Measurements from ENCODE around the gene TRIM44. TPM values are rescaled to one million over a fixed set of nuclear protein-coding genes. Genes with fewer than 3 reads are reported as not detected.

The TRIM44 gene
- polyA plus RNA-seq, 2 of the 4 experiments (the other 2 are of a cell fraction), result 19.3 to 70.4 TPM

GRCh38 chr11:35786188-35786587 is 123.6 kb downstream of the TRIM44 start:
- DNase-seq (ENCODE audit: low read depth in 1 of 2, low spot score in 1 of 2) (no peak), FAIRE-seq (no peak), ATAC-seq (no peak)
- CTCF ChIA-PET, result no interaction called here
- Histone ChIP-seq H3K4me1 (0 out of 3 replicates have a peak, but pooled peaks cover 8% of the 10 kb centered on the region), H3K9me3 (no peaks in the 10 kb centered on the region), H3K27ac (no peak overlapping the region), H3K4me3 (no peak overlapping the region), H3K4me2 (no peak overlapping the region)
- POLR2A ChIA-PET, result no interaction called here
- TF ChIP-seq ZC3H11A (IDR thresholded peaks at IDR 0.05) (no peak), POLR2AphosphoS2 (conservative IDR thresholded peaks at IDR 0.05; ENCODE audit: low read length) (no peak), HMGXB4 (CRISPR knock-in tag; IDR thresholded peaks at IDR 0.05; ENCODE audit: borderline replicate concordance) (no peak), FOSL2 (IDR thresholded peaks at IDR 0.05) (no peak), FOSL2 (CRISPR knock-in tag; IDR thresholded peaks at IDR 0.05) (no peak), MYC (IDR thresholded peaks at IDR 0.05; ENCODE audit: borderline replicate concordance, low read length) (no peak), KDM1A (IDR thresholded peaks at IDR 0.05; ENCODE audit: low read depth) (no peak), RAD21 (conservative IDR thresholded peaks at IDR 0.05 in 1 of 2, IDR thresholded peaks at IDR 0.05 in 1 of 2) (no peak), ESRRA (IDR thresholded peaks at IDR 0.05; ENCODE audit: borderline replicate concordance, low read length) (no peak), HDAC2 (IDR thresholded peaks at IDR 0.05) (no peak), E2F6 (IDR thresholded peaks at IDR 0.05; ENCODE audit: borderline replicate concordance, low read depth) (no peak), BCL3 (IDR thresholded peaks at IDR 0.05) (no peak), JUNB (IDR thresholded peaks at IDR 0.05) (no peak), HOXB5 (CRISPR knock-in tag; IDR thresholded peaks at IDR 0.05) (no peak)

- POLR2A ChIA-PET, result no interaction called here
- H3K4me1 ChIP-seq, result 0 out of 3 replicates have a peak, but pooled peaks cover 7% of the 10 kb centered on the region
- CTCF ChIA-PET, result interaction anchor here (0.6 kb wide), 1 partner anchor 35 kb away, joined by 4 read pairs; no protein-coding TSS in a partner anchor
- WGBS (ENCODE audit: missing lambda C conversion rate), result 91% methylated on average over 7 of the region's 7 CpGs
- TF ChIP-seq HDAC2 (IDR thresholded peaks at IDR 0.05) (no peak), GATA3 (IDR thresholded peaks at IDR 0.05; ENCODE audit: borderline replicate concordance) (no peak), TP53 (CRISPR knock-in tag; IDR thresholded peaks at IDR 0.05) (no peak), EP300 (IDR thresholded peaks at IDR 0.05) (no peak)
- no peak overlapping the region for H3K4me3 ChIP-seq
- no peaks in the 10 kb centered on the region for H3K9me3 ChIP-seq
- H3K27ac ChIP-seq, result no peak overlapping the region
- no peak overlapping the region for H3K4me2 ChIP-seq
- FAIRE-seq, result no peak
- no peak for DNase-seq (ENCODE audit: low read depth in 1 of 2, low spot score in 1 of 2)
- no peak for ATAC-seq
Measured at GRCh38 chr11:35787013-35787504, 124.5 kb downstream of the TRIM44 start.

GRCh38 chr11:35787626-35788025 is 125.1 kb downstream of the TRIM44 start:
- no peak overlapping the region for H3K27ac ChIP-seq
- POLR2A ChIA-PET, result no interaction called here
- CTCF ChIA-PET, result interaction anchor here (0.6 kb wide), 1 partner anchor 36 kb away, joined by 4 read pairs; no protein-coding TSS in a partner anchor
- H3K4me1 ChIP-seq, result 0 out of 3 replicates have a peak, but pooled peaks cover 7% of the 10 kb centered on the region
- DNase-seq (ENCODE audit: low read depth in 1 of 2, low spot score in 1 of 2) (no peak), ATAC-seq (no peak), FAIRE-seq (no peak)
- whole genome bisulfite sequencing (ENCODE audit: missing lambda C conversion rate), result 94% methylated on average over 1 of the region's 1 CpG
- no peaks in the 10 kb centered on the region for H3K9me3 ChIP-seq
- H3K4me2 ChIP-seq, result no peak overlapping the region
- no peak overlapping the region for H3K4me3 ChIP-seq
- TF ChIP-seq POLR2AphosphoS2 (conservative IDR thresholded peaks at IDR 0.05; ENCODE audit: low read length), result no peak
- no peak for TF ChIP-seq ZNF302 (CRISPR knock-in tag; IDR thresholded peaks at IDR 0.05)
- TF ChIP-seq RNF2 (IDR thresholded peaks at IDR 0.05; ENCODE audit: borderline replicate concordance, low read depth), result no peak
- TF ChIP-seq RARB (CRISPR knock-in tag; IDR thresholded peaks at IDR 0.05), result no peak
- TF ChIP-seq HMGXB4 (CRISPR knock-in tag; IDR thresholded peaks at IDR 0.05; ENCODE audit: borderline replicate concordance), result no peak
- no peak for TF ChIP-seq CBX8 (IDR thresholded peaks at IDR 0.05)
- no peak for TF ChIP-seq JUN (IDR thresholded peaks at IDR 0.05)
- no peak for TF ChIP-seq PBX3 (IDR thresholded peaks at IDR 0.05)
- TF ChIP-seq ATOH8 (CRISPR knock-in tag; IDR thresholded peaks at IDR 0.05; ENCODE audit: low read depth), result no peak
- TF ChIP-seq NR3C1 (IDR thresholded peaks at IDR 0.05), result no peak
- no peak for TF ChIP-seq USF2 (IDR thresholded peaks at IDR 0.05)
- no peak for TF ChIP-seq EP300 (IDR thresholded peaks at IDR 0.05)
- TF ChIP-seq CBX2 (IDR thresholded peaks at IDR 0.05; ENCODE audit: borderline replicate concordance, low read depth), result no peak

All from A549 (cell line).